GM20000 (cell line): ENCODE results near the gene MECR.

ENCODE experiments used
- DNase-seq: peaks from one replicate; pipeline ENCODE4 v3.0.0; 2012; ENCODE audit warnings: low spot score
- TF ChIP-seq, protein P1 (sequence below): IDR thresholded peaks from 2 replicates; pipeline ENCODE4 v1.5.1; 2012; ENCODE audit warnings: mild to moderate bottlenecking, control low read depth; ENCODE audit errors: extremely low read depth, missing control alignments

MECR gene

GRCh38 chr1:29196863-29197589 lies 33.7 kb downstream of the MECR start:
- TF ChIP-seq, protein P1, sequence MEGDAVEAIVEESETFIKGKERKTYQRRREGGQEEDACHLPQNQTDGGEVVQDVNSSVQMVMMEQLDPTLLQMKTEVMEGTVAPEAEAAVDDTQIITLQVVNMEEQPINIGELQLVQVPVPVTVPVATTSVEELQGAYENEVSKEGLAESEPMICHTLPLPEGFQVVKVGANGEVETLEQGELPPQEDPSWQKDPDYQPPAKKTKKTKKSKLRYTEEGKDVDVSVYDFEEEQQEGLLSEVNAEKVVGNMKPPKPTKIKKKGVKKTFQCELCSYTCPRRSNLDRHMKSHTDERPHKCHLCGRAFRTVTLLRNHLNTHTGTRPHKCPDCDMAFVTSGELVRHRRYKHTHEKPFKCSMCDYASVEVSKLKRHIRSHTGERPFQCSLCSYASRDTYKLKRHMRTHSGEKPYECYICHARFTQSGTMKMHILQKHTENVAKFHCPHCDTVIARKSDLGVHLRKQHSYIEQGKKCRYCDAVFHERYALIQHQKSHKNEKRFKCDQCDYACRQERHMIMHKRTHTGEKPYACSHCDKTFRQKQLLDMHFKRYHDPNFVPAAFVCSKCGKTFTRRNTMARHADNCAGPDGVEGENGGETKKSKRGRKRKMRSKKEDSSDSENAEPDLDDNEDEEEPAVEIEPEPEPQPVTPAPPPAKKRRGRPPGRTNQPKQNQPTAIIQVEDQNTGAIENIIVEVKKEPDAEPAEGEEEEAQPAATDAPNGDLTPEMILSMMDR = no peak
- no peak for DNase-seq

GRCh38 chr1:29195881-29196291 lies 34.8 kb downstream of the MECR start:
- no peak for DNase-seq
- TF ChIP-seq, protein P1 = no peak

DNA sequence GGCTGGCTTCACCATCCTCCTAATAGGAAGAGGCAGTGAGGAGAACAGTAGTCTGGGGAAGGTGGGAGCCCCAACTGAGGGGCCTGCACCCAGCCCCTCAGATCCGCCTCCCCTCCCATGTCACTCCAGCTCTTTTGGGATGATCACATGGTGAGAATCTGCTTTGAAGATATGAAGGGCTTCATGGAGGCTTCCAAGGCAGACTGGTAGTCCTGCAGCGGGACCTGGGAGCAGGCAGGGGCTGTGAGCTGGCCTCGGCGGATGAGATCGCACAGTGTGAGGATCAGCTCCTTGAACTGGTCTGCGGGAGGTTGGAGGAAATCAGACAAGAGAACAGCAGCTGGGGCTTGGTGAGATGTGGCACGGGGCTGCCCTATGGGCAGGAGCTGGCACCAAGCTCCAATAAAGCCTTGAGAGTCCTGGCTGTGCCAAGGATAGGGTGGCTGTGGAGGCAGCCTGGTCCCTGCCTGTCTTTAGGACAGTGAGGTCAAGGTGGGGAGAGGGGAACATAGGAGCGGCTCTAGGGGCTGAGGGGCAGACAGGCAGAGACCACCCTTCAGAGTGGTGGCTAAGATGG lies 36.8 kb downstream of the MECR start:
- no peak for DNase-seq
- TF ChIP-seq, protein P1 = no peak

DNA sequence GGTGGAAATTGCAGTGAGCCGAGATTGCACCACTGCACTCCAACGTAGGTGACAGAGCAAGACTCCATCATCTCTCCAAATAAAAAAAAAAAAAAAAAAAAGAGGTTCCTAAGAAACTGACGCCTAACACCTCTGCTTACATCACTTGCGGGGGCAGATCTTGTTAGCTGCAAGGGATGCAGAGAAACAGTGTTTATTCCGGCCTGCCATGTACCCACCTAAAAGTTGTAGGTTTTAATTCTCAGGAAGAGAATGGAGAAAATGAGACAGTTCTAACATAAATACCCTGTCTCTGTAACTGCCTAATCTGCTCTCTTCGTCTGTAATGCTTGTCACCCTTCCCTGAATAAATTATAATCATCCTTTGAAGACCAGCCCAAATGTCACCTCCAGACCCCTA lies 40.0 kb downstream of the MECR start:
- no peak for DNase-seq
- TF ChIP-seq, protein P1 = no peak

- TF ChIP-seq, protein P1 = no peak
- DNase-seq = no peak
Measured at GRCh38 chr1:29186707-29187106, 44.0 kb downstream of the MECR start.

DNA sequence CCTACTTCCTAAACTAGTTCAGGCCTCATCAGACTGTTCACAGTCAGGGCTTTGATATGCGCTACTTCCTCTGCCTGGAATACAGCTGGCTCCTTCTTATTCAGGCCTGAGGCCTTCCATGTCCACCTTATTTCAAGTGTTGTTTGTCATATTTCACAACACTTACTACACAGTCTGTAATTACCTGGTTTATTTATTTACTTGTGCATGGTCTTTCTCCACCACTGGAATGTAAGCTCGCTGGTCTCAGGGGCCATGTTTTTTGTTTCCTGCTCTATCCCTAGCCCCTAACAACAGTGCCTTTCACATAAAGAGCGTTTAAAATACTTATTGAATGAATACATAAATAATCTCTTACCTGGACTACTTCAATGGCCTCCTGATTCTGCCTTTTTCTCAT lies 44.5 kb downstream of the MECR start:
- TF ChIP-seq, protein P1 = no peak
- no peak for DNase-seq

- TF ChIP-seq, protein P1 = no peak
- no peak for DNase-seq
Measured at GRCh38 chr1:29183287-29183686, 47.4 kb downstream of the MECR start.
